ENCODE data around the gene MLLT6. TPM values are rescaled to one million over a fixed set of nuclear protein-coding genes. Genes with fewer than 3 reads are reported as not detected.

Gene MLLT6
- total and polyA plus RNA-seq, 2 of the 13 experiments (the other 11 are each of a cell fraction or from before 2014, with no cell fraction given) = 50.7 to 69.5 TPM

GRCh38 chr17:38706505-38707216 lies 1.6 kb downstream of the MLLT6 start (continued):
- TF ChIP-seq, protein P1, sequence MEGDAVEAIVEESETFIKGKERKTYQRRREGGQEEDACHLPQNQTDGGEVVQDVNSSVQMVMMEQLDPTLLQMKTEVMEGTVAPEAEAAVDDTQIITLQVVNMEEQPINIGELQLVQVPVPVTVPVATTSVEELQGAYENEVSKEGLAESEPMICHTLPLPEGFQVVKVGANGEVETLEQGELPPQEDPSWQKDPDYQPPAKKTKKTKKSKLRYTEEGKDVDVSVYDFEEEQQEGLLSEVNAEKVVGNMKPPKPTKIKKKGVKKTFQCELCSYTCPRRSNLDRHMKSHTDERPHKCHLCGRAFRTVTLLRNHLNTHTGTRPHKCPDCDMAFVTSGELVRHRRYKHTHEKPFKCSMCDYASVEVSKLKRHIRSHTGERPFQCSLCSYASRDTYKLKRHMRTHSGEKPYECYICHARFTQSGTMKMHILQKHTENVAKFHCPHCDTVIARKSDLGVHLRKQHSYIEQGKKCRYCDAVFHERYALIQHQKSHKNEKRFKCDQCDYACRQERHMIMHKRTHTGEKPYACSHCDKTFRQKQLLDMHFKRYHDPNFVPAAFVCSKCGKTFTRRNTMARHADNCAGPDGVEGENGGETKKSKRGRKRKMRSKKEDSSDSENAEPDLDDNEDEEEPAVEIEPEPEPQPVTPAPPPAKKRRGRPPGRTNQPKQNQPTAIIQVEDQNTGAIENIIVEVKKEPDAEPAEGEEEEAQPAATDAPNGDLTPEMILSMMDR (CRISPR knock-in tag; IDR thresholded peaks at IDR 0.05) = 0 out of 2 replicates have a peak, but pooled peaks have one; percentile 5
- TF ChIP-seq ZNF800 (CRISPR knock-in tag; IDR thresholded peaks at IDR 0.05) (no peak), ZFP62 (CRISPR knock-in tag; IDR thresholded peaks at IDR 0.05) (no peak), ZNF432 (CRISPR knock-in tag; IDR thresholded peaks at IDR 0.05; ENCODE audit: borderline replicate concordance) (no peak), ZC3H13 (CRISPR knock-in tag; IDR thresholded peaks at IDR 0.05) (no peak), CBX5 (CRISPR knock-in tag; IDR thresholded peaks at IDR 0.05; ENCODE audit: borderline replicate concordance) (no peak), EHMT2 (IDR thresholded peaks at IDR 0.05; ENCODE audit: borderline replicate concordance, low read depth, low read length) (no peak), PLRG1 (conservative IDR thresholded peaks at IDR 0.05) (no peak), HHEX (CRISPR knock-in tag; IDR thresholded peaks at IDR 0.05) (no peak), ZNF83 (CRISPR knock-in tag; IDR thresholded peaks at IDR 0.05; ENCODE audit: borderline replicate concordance) (0 out of 2 replicates have a peak, but pooled peaks have one; percentile 35), SNRNP70 (IDR thresholded peaks at IDR 0.05; ENCODE audit: low read depth, low read length) (no peak), SP2 (CRISPR knock-in tag; IDR thresholded peaks at IDR 0.05) (no peak), HNRNPH1 (optimal IDR thresholded peaks at IDR 0.05; ENCODE audit: low read depth, low read length) (no peak), ZNF430 (CRISPR knock-in tag; IDR thresholded peaks at IDR 0.05) (no peak), FOSL2 (CRISPR knock-in tag; IDR thresholded peaks at IDR 0.05) (no peak), ZFP91 (CRISPR knock-in tag; IDR thresholded peaks at IDR 0.05; ENCODE audit: borderline replicate concordance) (peak; percentile 99)
- TF ChIP-seq, protein P2, sequence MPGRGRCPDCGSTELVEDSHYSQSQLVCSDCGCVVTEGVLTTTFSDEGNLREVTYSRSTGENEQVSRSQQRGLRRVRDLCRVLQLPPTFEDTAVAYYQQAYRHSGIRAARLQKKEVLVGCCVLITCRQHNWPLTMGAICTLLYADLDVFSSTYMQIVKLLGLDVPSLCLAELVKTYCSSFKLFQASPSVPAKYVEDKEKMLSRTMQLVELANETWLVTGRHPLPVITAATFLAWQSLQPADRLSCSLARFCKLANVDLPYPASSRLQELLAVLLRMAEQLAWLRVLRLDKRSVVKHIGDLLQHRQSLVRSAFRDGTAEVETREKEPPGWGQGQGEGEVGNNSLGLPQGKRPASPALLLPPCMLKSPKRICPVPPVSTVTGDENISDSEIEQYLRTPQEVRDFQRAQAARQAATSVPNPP (CRISPR knock-in tag; IDR thresholded peaks at IDR 0.05) = no peak
- TF ChIP-seq, protein P3, sequence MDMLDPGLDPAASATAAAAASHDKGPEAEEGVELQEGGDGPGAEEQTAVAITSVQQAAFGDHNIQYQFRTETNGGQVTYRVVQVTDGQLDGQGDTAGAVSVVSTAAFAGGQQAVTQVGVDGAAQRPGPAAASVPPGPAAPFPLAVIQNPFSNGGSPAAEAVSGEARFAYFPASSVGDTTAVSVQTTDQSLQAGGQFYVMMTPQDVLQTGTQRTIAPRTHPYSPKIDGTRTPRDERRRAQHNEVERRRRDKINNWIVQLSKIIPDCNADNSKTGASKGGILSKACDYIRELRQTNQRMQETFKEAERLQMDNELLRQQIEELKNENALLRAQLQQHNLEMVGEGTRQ (IDR thresholded peaks at IDR 0.05; ENCODE audit: low read depth, low read length) = no peak
- TF ChIP-seq, protein P3 (CRISPR knock-in tag; IDR thresholded peaks at IDR 0.05; ENCODE audit: borderline replicate concordance) = no peak

All from HepG2 (cell line).